HepG2 (cell line): ENCODE data around the gene CCDC66. TPM values are rescaled to one million over a fixed set of nuclear protein-coding genes. Genes with fewer than 3 reads are reported as not detected.

Source experiments
- ATRX ChIP-seq: sonication (generic); formaldehyde crosslinking; IDR thresholded peaks from 2 replicates; pipeline ENCODE4 v1.4.0; 2020; ENCODE audit warnings: missing genetic modification reagents, borderline replicate concordance
- HIVEP1 ChIP-seq: sonication (generic); formaldehyde crosslinking; IDR thresholded peaks from 2 replicates; pipeline ENCODE4 v1.4.0; 2020; ENCODE audit warnings: mild to moderate bottlenecking, missing genetic modification reagents
- KDM3A ChIP-seq: IDR thresholded peaks from 2 replicates; pipeline ENCODE4 v1.6.1; 2018; ENCODE audit warnings: low read depth, missing compliant biosample characterization
- KLF15 ChIP-seq: sonication (generic); formaldehyde crosslinking; IDR thresholded peaks from 2 replicates; pipeline ENCODE4 v1.8.1; 2023; ENCODE audit warnings: borderline replicate concordance, mild to moderate bottlenecking, inconsistent platforms, missing genetic modification reagents, mixed read lengths
- MTA3 ChIP-seq: sonication (generic); formaldehyde crosslinking; IDR thresholded peaks from 2 replicates; pipeline ENCODE4 v1.4.0; 2020; ENCODE audit warnings: missing genetic modification reagents
- TEAD2 ChIP-seq: sonication (generic); formaldehyde crosslinking; IDR thresholded peaks from 2 replicates; pipeline ENCODE4 v1.9.0; 2021; ENCODE audit warnings: missing genetic modification reagents
- TERF1 ChIP-seq: sonication (generic); formaldehyde crosslinking; IDR thresholded peaks from 2 replicates; pipeline ENCODE4 v1.8.0; 2022; ENCODE audit warnings: mild to moderate bottlenecking, missing genetic modification reagents, moderate library complexity
- ZBED4 ChIP-seq: sonication (generic); formaldehyde crosslinking; IDR thresholded peaks from 2 replicates; pipeline ENCODE4 v1.4.0; 2020; ENCODE audit warnings: missing genetic modification reagents, borderline replicate concordance
- ZFP1 ChIP-seq: IDR thresholded peaks from 2 replicates; pipeline ENCODE4 v1.6.1; 2016
- ZNF207 ChIP-seq: fragments of 450-650 bp; IDR thresholded peaks from 2 replicates; pipeline ENCODE4 v1.6.1; 2016; ENCODE audit warnings: antibody characterized with exemption, borderline replicate concordance
- ZNF431 ChIP-seq: sonication (generic); formaldehyde crosslinking; IDR thresholded peaks from 2 replicates; pipeline ENCODE4 v1.9.0; 2022; ENCODE audit warnings: missing genetic modification reagents, low read depth, mild to moderate bottlenecking, borderline replicate concordance
- polyA plus RNA-seq, 8 experiments: library from polyadenylated mRNA; depleted of rRNA in 3 of 8; stranded (reverse) in 7 of 8; unstranded in 1 of 8; fragments of >200 nt; fragmentation: Illumina TruSeq in 4 of 8; extraction: Trizol in 4 of 8; gene quantifications; 2 replicates each; pipeline versions ENCODE4 v1.2.1 to v1.2.3, GENCODE V29; 2011 to 2016; ENCODE audit warnings: low read depth in 4 of 8, missing spikeins in 1 of 8, mixed read lengths in 1 of 8; ENCODE audit not compliant: insufficient read depth in 1 of 8
- total RNA-seq, 5 experiments: library from RNA; depleted of rRNA; stranded (reverse); fragments of >200 nt; fragmentation: Illumina TruSeq; extraction: Trizol; gene quantifications; 2 replicates each; pipeline ENCODE4 v1.2.3, GENCODE V29; 2016; ENCODE audit warnings: low read depth in 1 of 5
- TF ChIP-seq, protein P1 (sequence below): sonication (generic); formaldehyde crosslinking; IDR thresholded peaks from 2 replicates; pipeline ENCODE4 v1.4.0; 2020; ENCODE audit warnings: missing genetic modification reagents
- TF ChIP-seq, protein P2 (sequence below), 2 experiments: IDR thresholded peaks; 2 replicates each; pipeline ENCODE4 v1.6.1; 2011 to 2012; ENCODE audit warnings: low read length in 2 of 2, borderline replicate concordance in 1 of 2, low read depth in 1 of 2, mild to moderate bottlenecking in 1 of 2, moderate library complexity in 1 of 2

CCDC66 gene
- total and polyA plus RNA-seq, 2 of the 13 experiments (the other 11 are each of a cell fraction or from before 2014, with no cell fraction given): 8.4 to 19.9 TPM

- TF ChIP-seq ZNF431: no peak
- no peak for TF ChIP-seq ZFP1
- no peak for TF ChIP-seq ZNF207
- no peak for TF ChIP-seq MTA3 (CRISPR knock-in tag)
- TF ChIP-seq, protein P1, sequence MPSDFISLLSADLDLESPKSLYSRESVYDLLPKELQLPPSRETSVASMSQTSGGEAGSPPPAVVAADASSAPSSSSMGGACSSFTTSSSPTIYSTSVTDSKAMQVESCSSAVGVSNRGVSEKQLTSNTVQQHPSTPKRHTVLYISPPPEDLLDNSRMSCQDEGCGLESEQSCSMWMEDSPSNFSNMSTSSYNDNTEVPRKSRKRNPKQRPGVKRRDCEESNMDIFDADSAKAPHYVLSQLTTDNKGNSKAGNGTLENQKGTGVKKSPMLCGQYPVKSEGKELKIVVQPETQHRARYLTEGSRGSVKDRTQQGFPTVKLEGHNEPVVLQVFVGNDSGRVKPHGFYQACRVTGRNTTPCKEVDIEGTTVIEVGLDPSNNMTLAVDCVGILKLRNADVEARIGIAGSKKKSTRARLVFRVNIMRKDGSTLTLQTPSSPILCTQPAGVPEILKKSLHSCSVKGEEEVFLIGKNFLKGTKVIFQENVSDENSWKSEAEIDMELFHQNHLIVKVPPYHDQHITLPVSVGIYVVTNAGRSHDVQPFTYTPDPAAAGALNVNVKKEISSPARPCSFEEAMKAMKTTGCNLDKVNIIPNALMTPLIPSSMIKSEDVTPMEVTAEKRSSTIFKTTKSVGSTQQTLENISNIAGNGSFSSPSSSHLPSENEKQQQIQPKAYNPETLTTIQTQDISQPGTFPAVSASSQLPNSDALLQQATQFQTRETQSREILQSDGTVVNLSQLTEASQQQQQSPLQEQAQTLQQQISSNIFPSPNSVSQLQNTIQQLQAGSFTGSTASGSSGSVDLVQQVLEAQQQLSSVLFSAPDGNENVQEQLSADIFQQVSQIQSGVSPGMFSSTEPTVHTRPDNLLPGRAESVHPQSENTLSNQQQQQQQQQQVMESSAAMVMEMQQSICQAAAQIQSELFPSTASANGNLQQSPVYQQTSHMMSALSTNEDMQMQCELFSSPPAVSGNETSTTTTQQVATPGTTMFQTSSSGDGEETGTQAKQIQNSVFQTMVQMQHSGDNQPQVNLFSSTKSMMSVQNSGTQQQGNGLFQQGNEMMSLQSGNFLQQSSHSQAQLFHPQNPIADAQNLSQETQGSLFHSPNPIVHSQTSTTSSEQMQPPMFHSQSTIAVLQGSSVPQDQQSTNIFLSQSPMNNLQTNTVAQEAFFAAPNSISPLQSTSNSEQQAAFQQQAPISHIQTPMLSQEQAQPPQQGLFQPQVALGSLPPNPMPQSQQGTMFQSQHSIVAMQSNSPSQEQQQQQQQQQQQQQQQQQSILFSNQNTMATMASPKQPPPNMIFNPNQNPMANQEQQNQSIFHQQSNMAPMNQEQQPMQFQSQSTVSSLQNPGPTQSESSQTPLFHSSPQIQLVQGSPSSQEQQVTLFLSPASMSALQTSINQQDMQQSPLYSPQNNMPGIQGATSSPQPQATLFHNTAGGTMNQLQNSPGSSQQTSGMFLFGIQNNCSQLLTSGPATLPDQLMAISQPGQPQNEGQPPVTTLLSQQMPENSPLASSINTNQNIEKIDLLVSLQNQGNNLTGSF (CRISPR knock-in tag): peak; percentile 74; the same call in 1 of the 2 replicates
- TF ChIP-seq KLF15 (CRISPR knock-in tag): peak; percentile 69; the same call in 1 of the 2 replicates
- no peak for TF ChIP-seq TERF1
- TF ChIP-seq TEAD2 (CRISPR knock-in tag): no peak
- TF ChIP-seq HIVEP1 (CRISPR knock-in tag): peak; percentile 90
- TF ChIP-seq ZBED4: no peak; the same call in 1 of the 2 replicates
- no peak for TF ChIP-seq ATRX
- 0 out of 2 replicates have a peak, but pooled peaks have one; percentile 52 for TF ChIP-seq KDM3A (CRISPR knock-in tag)
- TF ChIP-seq, protein P2, sequence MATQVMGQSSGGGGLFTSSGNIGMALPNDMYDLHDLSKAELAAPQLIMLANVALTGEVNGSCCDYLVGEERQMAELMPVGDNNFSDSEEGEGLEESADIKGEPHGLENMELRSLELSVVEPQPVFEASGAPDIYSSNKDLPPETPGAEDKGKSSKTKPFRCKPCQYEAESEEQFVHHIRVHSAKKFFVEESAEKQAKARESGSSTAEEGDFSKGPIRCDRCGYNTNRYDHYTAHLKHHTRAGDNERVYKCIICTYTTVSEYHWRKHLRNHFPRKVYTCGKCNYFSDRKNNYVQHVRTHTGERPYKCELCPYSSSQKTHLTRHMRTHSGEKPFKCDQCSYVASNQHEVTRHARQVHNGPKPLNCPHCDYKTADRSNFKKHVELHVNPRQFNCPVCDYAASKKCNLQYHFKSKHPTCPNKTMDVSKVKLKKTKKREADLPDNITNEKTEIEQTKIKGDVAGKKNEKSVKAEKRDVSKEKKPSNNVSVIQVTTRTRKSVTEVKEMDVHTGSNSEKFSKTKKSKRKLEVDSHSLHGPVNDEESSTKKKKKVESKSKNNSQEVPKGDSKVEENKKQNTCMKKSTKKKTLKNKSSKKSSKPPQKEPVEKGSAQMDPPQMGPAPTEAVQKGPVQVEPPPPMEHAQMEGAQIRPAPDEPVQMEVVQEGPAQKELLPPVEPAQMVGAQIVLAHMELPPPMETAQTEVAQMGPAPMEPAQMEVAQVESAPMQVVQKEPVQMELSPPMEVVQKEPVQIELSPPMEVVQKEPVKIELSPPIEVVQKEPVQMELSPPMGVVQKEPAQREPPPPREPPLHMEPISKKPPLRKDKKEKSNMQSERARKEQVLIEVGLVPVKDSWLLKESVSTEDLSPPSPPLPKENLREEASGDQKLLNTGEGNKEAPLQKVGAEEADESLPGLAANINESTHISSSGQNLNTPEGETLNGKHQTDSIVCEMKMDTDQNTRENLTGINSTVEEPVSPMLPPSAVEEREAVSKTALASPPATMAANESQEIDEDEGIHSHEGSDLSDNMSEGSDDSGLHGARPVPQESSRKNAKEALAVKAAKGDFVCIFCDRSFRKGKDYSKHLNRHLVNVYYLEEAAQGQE (IDR thresholded peaks at IDR 0.05; ENCODE audit: borderline replicate concordance in 1 of 2, low read depth in 1 of 2, low read length in 2 of 2): no peak
These were observed at the start of gene CCDC66 (continued) for GRCh38 chr3:56556908-56557830.
